Type B pancreatic cell (in vitro differentiated cells): ENCODE data around the gene KIFAP3. TPM values are rescaled to one million over a fixed set of nuclear protein-coding genes. Genes with fewer than 3 reads are reported as not detected.

Experiments
- DNase-seq: peaks from one replicate; pipeline ENCODE4 v3.0.0; 2021; ENCODE audit warnings: mixed read lengths; ENCODE audit not compliant: unreplicated experiment; ENCODE audit errors: extremely low spot score
- H3K27ac Mint-ChIP-seq: 2 replicates; pipeline ENCODE4 v1.8.0; 2021; ENCODE audit warnings: mild to moderate bottlenecking, mixed read lengths
- H3K27me3 Mint-ChIP-seq: 2 replicates; pipeline ENCODE4 v1.8.0; 2021; ENCODE audit warnings: mixed read lengths
- H3K36me3 Mint-ChIP-seq: 2 replicates; pipeline ENCODE4 v1.8.0; 2021; ENCODE audit warnings: mixed read lengths
- H3K4me1 Mint-ChIP-seq: one replicate; pipeline ENCODE4 v1.8.0; 2021; ENCODE audit warnings: mixed read lengths; ENCODE audit not compliant: unreplicated experiment
- H3K4me3 Mint-ChIP-seq: 2 replicates; pipeline ENCODE4 v1.8.0; 2021; ENCODE audit warnings: mild to moderate bottlenecking, mixed read lengths
- H3K9me3 Mint-ChIP-seq: 2 replicates; pipeline ENCODE4 v1.8.0; 2021; ENCODE audit warnings: mixed read lengths
- CTCF ChIP-seq: fragments of 200-600 bp; sonication (generic); conservative IDR thresholded peaks from 2 replicates; pipeline ENCODE4 v1.5.0; 2021; ENCODE audit warnings: antibody characterized with exemption, mild to moderate bottlenecking
- total RNA-seq: library from RNA; stranded (reverse); gene quantifications from 2 replicates; pipeline ENCODE4 v1.2.1, GENCODE V29; 2021; ENCODE audit warnings: low replicate concordance

Gene KIFAP3
- total RNA-seq, 1 donor from 2014 or later, result 39.7 TPM

GRCh38 chr1:169949139-169949538 lies 125.4 kb downstream of the KIFAP3 start:
- no peak for TF ChIP-seq CTCF
- DNase-seq, result no peak
- no peak overlapping the region for H3K27ac Mint-ChIP-seq
- H3K9me3 Mint-ChIP-seq, result no peaks in the 10 kb centered on the region
- peaks cover 6% of the 10 kb centered on the region for H3K36me3 Mint-ChIP-seq
- H3K4me3 Mint-ChIP-seq, result no peak overlapping the region
- H3K4me1 Mint-ChIP-seq, result peaks cover 5% of the 10 kb centered on the region
- no peaks in the 10 kb centered on the region for H3K27me3 Mint-ChIP-seq

GRCh38 chr1:169946206-169946605 lies 128.3 kb downstream of the KIFAP3 start:
- peaks cover 13% of the 10 kb centered on the region for H3K4me1 Mint-ChIP-seq
- no peaks in the 10 kb centered on the region for H3K27me3 Mint-ChIP-seq
- H3K36me3 Mint-ChIP-seq, result no peaks in the 10 kb centered on the region
- no peak for DNase-seq
- TF ChIP-seq CTCF, result no peak
- H3K27ac Mint-ChIP-seq, result no peak overlapping the region
- H3K9me3 Mint-ChIP-seq, result no peaks in the 10 kb centered on the region
- no peak overlapping the region for H3K4me3 Mint-ChIP-seq

- no peak for TF ChIP-seq CTCF
- no peaks in the 10 kb centered on the region for H3K36me3 Mint-ChIP-seq
- no peaks in the 10 kb centered on the region for H3K9me3 Mint-ChIP-seq
- H3K4me3 Mint-ChIP-seq, result no peak overlapping the region
- no peak for DNase-seq
- H3K27me3 Mint-ChIP-seq, result no peaks in the 10 kb centered on the region
- H3K27ac Mint-ChIP-seq, result no peak overlapping the region
- H3K4me1 Mint-ChIP-seq, result peaks cover 13% of the 10 kb centered on the region
These were observed 129.3 kb downstream of the KIFAP3 start for GRCh38 chr1:169945181-169945580.

DNA sequence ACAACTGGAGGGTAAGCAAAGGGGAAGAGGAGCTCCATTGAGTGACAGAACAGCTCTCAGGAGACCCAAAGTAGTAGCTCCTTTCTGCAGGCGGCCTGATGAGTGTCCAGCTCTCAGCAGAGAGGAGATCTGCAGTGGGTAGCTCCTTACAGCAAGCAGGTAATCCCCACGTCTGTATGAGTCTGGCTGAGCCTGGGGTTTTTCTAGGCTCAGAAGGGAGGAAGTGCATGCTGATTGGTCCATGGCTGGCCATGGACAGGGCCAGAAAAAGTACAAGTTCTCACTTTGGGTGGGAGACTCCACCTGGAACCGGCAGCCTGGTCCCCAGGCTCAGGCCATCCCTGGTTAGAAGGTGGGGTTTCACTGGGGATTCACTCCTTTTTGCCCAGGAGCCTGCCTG lies 129.9 kb downstream of the KIFAP3 start:
- Mint-ChIP-seq H3K9me3 (no peaks in the 10 kb centered on the region), H3K27me3 (no peaks in the 10 kb centered on the region)
- DNase-seq, result no peak

GRCh38 chr1:169943963-169944526 lies 130.4 kb downstream of the KIFAP3 start:
- no peaks in the 10 kb centered on the region for H3K36me3 Mint-ChIP-seq
- no peak for TF ChIP-seq CTCF
- H3K4me3 Mint-ChIP-seq, result no peak overlapping the region
- no peaks in the 10 kb centered on the region for H3K27me3 Mint-ChIP-seq
- no peak overlapping the region for H3K27ac Mint-ChIP-seq
- peaks cover 13% of the 10 kb centered on the region for H3K4me1 Mint-ChIP-seq
- no peaks in the 10 kb centered on the region for H3K9me3 Mint-ChIP-seq
- DNase-seq, result no peak

More for the DNA sequence above, 129.9 kb downstream of the KIFAP3 start:
- H3K4me3 Mint-ChIP-seq, result no peak overlapping the region
- no peak overlapping the region for H3K27ac Mint-ChIP-seq
- peaks cover 13% of the 10 kb centered on the region for H3K4me1 Mint-ChIP-seq
- H3K36me3 Mint-ChIP-seq, result no peaks in the 10 kb centered on the region
- TF ChIP-seq CTCF, result no peak
